WERI-Rb-1 (cell line): ENCODE results near the gene CETN1.

Experiments used
- DNase-seq: peaks from one replicate; pipeline ENCODE4 v3.0.0-alpha.2; 2020
- H3K27ac ChIP-seq: fragments of 250-450 bp; sonication (Bioruptor Pico); 2 replicates; pipeline ENCODE4 v1.5.1; 2020; ENCODE audit warnings: mild to moderate bottlenecking, moderate library complexity
- H3K27me3 ChIP-seq: fragments of 250-450 bp; sonication (Bioruptor Pico); 2 replicates; pipeline ENCODE4 v1.5.1; 2021; ENCODE audit warnings: mild to moderate bottlenecking, low read depth, moderate library complexity; ENCODE audit not compliant: insufficient read depth, severe bottlenecking
- H3K36me3 ChIP-seq: fragments of 250-450 bp; sonication (Bioruptor Pico); 2 replicates; pipeline ENCODE4 v1.5.1; 2020; ENCODE audit warnings: mild to moderate bottlenecking, moderate library complexity
- H3K4me3 ChIP-seq: 2 replicates; pipeline ENCODE4 v1.5.1; 2011; ENCODE audit warnings: low read depth, mild to moderate bottlenecking, control low read depth, low read length
- H3K9me3 ChIP-seq: fragments of 250-450 bp; sonication (Bioruptor Pico); 2 replicates; pipeline ENCODE4 v1.5.1; 2021; ENCODE audit warnings: mild to moderate bottlenecking, moderate library complexity; ENCODE audit not compliant: severe bottlenecking
- TF ChIP-seq, protein P1 (sequence below): IDR thresholded peaks from 2 replicates; pipeline ENCODE4 v1.5.1; 2011; ENCODE audit warnings: low read depth, mild to moderate bottlenecking, control low read depth, inconsistent platforms, low read length

The CETN1 gene

DNA sequence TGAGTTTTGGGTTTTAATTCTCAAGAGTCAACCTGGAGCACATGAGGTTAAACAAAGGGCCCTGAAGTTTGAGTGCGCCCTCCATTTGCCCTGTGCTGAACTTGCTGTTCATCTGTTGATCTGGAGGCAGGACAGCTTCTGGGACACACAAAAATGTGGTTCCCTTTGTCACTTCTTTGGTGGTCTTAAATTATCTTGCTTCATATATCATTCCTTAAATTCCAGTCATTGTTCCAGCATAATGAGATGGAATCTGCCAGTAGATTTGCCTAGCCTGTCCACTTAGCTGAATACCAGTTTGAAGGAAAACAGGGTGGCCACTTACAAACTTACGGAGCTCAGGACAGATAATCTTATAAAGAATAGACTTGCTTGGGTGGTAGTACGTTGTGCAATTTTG is 916 bp downstream of the CETN1 start:
- no peaks in the 10 kb centered on the region for H3K36me3 ChIP-seq
- TF ChIP-seq, protein P1, sequence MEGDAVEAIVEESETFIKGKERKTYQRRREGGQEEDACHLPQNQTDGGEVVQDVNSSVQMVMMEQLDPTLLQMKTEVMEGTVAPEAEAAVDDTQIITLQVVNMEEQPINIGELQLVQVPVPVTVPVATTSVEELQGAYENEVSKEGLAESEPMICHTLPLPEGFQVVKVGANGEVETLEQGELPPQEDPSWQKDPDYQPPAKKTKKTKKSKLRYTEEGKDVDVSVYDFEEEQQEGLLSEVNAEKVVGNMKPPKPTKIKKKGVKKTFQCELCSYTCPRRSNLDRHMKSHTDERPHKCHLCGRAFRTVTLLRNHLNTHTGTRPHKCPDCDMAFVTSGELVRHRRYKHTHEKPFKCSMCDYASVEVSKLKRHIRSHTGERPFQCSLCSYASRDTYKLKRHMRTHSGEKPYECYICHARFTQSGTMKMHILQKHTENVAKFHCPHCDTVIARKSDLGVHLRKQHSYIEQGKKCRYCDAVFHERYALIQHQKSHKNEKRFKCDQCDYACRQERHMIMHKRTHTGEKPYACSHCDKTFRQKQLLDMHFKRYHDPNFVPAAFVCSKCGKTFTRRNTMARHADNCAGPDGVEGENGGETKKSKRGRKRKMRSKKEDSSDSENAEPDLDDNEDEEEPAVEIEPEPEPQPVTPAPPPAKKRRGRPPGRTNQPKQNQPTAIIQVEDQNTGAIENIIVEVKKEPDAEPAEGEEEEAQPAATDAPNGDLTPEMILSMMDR: no peak
- H3K9me3 ChIP-seq: no peaks in the 10 kb centered on the region
- DNase-seq: no peak
- no peak overlapping the region for H3K27ac ChIP-seq
- H3K27me3 ChIP-seq: no peaks in the 10 kb centered on the region
- H3K4me3 ChIP-seq: no peak overlapping the region

DNA sequence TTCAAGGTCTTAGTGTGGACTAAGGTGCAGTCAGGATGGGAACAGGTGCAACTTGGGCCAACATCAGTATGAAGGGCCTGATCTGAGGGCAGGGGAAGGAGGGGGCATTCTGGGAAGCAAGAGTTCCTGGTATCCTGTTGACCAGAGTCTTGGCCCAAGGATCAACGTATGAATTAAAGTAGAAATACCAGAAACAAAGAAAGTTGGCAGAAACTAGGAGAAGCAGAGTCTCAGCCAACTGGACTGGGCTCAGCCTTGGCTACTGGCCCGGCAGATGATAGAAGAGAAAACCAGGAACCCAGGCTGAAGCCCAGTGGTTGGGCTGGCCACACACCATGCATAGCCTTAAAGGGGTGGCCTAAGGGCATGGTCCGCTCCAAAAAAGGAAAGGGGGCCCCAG is 2.3 kb downstream of the CETN1 start:
- H3K9me3 ChIP-seq: no peaks in the 10 kb centered on the region
- DNase-seq: no peak
- TF ChIP-seq, protein P1: no peak
- H3K27me3 ChIP-seq: no peaks in the 10 kb centered on the region
- H3K27ac ChIP-seq: no peak overlapping the region
- H3K4me3 ChIP-seq: no peak overlapping the region
- no peaks in the 10 kb centered on the region for H3K36me3 ChIP-seq

DNA sequence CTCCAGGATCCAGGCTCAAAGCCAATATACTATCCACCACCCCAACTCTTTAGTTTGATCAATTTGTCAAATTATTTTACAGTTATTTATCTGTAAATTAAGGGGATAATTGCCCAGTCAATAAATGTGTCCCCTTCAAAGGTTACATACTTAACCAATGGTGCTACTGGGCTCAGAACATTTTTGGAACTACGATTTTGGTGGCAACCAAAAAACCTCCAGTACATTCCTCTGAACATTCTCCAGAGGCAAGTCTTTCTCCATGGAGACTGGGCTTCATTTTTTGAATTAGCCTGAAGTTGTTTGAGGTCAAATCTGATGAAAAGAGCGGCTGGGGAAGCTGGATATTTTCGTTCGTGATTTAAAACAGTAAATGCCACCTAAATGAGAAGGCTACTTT is 14.9 kb downstream of the CETN1 start:
- TF ChIP-seq, protein P1: no peak
- Histone ChIP-seq H3K36me3 (no peaks in the 10 kb centered on the region), H3K27ac (no peak overlapping the region), H3K9me3 (no peaks in the 10 kb centered on the region), H3K4me3 (no peak overlapping the region), H3K27me3 (no peaks in the 10 kb centered on the region)
- DNase-seq: no peak

DNA sequence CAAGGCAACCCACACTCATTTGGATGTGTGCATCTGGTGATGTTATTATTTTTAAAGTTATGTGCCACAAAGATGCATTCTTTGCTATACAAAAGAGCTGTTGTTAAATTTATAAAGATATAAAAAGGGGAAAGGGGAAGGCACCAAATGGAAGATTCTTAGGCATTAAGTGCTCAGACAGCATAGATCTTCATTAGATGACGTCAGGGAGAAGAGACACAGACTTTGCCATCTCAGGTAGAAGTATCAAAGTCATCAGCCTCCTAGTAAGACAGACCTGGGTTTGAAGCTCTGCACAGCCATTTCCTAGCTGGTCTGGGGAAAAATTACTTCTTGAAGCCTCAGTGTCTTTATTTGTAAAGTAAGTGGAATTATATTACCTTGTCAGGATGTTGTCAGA is 15.4 kb downstream of the CETN1 start:
- TF ChIP-seq, protein P1: no peak
- H3K27ac ChIP-seq: no peak overlapping the region
- DNase-seq: no peak

DNA sequence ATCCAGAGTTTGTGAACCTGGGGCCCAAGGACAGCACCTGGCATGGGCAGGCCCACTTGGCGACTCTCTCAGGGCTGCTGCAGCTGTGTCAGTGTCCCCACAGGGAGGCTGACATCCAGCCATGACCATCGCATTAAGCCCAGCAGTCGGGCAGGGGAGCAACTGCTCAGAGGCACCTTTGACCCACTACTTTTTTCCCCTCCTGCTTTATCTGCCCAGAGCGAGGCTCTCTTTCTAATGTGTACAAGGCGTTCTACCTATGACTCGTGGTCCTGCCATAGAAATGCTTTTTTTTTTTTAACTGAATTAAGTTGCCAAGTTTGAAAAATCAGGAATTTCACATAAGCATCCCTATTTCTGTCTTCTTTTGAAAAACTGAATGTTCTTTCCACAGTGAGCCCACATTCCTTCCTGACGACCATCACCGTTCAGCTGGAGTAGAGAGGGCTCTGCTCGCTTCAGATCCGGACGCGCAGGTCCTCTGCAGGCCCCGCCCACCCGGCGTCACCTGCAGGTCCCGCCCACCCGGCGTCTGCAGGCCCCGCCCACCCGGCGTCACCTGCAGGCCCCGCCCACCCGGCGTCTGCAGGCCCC is 16.2 kb downstream of the CETN1 start:
- Histone ChIP-seq H3K9me3 (no peaks in the 10 kb centered on the region), H3K27me3 (no peaks in the 10 kb centered on the region), H3K36me3 (no peaks in the 10 kb centered on the region), H3K4me3 (no peak overlapping the region), H3K27ac (no peak overlapping the region)
- TF ChIP-seq, protein P1: no peak
- no peak for DNase-seq

More for the DNA sequence above, 15.4 kb downstream of the CETN1 start:
- Histone ChIP-seq H3K9me3 (no peaks in the 10 kb centered on the region), H3K4me3 (no peak overlapping the region), H3K36me3 (no peaks in the 10 kb centered on the region), H3K27me3 (no peaks in the 10 kb centered on the region)

DNA sequence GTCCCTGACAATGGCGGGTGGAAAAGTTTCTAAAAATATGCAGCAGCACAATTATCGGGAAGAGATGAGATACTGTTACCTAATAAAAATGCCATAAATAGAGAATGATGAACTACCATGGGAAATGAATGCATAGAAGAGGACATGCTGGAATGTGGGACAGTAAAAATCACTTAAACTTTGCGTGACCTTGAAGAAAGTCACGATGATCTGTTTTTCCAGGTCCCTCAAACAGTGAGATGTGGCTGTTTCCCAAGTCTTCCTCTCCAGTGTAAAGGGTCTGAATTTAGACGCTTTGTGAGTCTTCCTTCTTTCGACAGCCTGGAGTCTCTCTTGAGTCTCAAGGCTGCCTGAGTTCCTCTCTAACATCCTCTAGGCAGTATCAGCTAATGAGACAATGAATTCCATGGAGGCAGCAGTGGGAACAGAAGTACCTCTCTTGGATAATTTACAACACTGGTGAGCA is 18.0 kb downstream of the CETN1 start:
- TF ChIP-seq, protein P1: no peak
- no peak for DNase-seq
- Histone ChIP-seq H3K27me3 (no peaks in the 10 kb centered on the region), H3K27ac (no peak overlapping the region), H3K4me3 (no peak overlapping the region), H3K36me3 (no peaks in the 10 kb centered on the region), H3K9me3 (no peaks in the 10 kb centered on the region)
